ENCODE data around the gene PRDX2.

PRDX2 gene

DNA sequence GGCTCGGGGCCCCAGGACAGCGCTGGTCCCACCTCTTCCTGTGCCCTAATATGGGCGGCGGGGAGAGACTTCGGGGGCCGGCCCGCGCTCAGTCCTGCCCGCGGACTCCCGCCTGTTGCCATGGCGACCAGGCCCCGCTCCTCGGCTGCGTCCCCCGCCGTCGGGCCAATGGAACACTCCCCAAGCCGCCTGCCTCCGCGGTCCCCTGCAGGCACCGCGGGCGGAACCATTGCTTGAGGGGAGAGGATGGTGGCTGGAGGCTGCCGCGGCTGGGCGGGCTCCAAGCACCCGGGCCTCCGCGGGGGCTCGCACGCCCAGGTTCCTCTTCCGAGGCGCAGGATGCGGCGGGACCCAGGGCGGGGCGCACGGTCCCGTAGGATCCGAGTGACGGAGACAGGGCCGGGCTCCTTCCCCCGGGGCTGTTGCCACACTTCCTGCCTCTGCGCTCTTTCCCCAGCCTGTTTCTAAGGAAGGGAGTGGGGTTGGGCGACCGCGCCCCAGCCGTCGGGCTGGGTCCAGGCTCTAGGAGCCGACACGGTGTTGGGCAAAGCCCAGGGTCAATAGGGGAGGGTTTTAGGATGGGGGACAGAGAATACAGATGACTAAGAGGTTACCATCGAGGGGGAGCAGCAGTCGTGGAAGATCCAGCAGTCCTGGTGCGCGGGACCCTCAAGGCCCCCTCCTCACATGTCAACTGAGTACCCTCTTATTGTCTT lies 11.5 kb downstream of the PRDX2 start:
- TF ChIP-seq, protein P1, sequence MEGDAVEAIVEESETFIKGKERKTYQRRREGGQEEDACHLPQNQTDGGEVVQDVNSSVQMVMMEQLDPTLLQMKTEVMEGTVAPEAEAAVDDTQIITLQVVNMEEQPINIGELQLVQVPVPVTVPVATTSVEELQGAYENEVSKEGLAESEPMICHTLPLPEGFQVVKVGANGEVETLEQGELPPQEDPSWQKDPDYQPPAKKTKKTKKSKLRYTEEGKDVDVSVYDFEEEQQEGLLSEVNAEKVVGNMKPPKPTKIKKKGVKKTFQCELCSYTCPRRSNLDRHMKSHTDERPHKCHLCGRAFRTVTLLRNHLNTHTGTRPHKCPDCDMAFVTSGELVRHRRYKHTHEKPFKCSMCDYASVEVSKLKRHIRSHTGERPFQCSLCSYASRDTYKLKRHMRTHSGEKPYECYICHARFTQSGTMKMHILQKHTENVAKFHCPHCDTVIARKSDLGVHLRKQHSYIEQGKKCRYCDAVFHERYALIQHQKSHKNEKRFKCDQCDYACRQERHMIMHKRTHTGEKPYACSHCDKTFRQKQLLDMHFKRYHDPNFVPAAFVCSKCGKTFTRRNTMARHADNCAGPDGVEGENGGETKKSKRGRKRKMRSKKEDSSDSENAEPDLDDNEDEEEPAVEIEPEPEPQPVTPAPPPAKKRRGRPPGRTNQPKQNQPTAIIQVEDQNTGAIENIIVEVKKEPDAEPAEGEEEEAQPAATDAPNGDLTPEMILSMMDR (IDR thresholded peaks at IDR 0.05) = no peak
- Histone ChIP-seq H3K4me3 (peak overlapping the region; percentile 97), H3K27ac (peak overlapping the region; percentile 97 to 99)
- peak; percentile 99 for DNase-seq (ENCODE audit: low spot score)

DNA sequence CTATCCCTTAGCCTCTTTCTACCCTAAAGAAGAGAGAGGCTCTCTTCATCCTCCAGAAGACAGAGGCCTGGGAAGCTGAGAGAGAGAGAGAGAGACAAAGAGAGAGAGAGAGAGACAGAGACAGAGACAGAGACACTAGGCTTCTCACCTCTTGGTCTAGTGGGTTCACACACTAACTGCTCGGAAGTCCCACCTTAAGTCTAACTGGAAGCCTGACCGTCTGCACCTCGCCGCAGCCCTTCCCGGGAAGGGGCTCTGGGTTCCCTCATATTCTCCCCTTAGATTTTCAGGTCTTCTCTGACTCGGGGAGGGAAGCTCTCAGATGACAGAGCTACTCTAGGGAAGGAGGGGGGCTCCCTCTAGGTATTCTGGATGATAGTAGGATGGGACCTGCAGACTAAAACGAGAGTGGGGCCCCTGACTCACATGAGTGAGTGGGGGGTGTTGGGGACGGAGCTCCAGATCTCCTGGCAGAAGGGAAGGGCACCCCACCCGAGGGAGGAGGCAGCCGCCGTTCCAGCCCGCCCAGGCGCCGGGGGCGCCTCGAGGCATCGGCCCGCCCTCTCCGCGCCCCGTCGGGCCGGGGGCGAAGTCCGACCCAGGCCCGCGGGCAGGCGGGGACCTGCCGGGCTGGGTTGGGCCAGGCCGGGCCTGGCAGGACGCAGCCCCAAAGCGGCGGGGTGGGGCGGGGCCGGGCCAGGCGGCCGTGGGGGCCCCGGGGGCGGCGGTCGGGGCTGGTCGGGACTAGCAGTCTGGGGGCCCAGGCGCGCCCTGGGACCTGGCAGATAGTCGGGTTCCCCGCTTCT lies 12.3 kb downstream of the PRDX2 start:
- peak overlapping the region; percentile 97 to 99 for H3K27ac ChIP-seq
- DNase-seq (ENCODE audit: low spot score) = no peak
- TF ChIP-seq, protein P1 (IDR thresholded peaks at IDR 0.05) = no peak
- H3K4me3 ChIP-seq = peak overlapping the region; percentile 97

DNA sequence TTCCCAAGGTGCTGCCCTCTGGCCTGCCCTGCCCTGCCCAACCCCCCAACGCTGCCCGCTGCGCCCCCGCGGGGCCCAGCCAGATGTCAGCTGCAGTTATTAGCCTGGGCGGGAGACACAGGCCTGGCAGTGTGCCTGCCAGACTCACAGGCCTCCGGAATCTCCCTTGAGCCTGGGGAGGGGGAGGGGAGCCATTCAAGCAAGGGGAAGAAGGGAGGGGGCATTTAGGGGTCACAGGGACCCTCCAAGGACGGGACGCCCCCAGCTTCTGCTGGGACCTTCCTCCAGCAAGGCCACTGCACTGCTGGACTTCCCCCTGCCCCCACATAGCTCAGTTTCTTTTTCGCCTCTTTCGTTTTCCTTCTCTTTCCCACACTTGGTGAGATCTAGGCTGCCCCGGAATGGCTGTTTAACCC lies 12.9 kb downstream of the PRDX2 start:
- Histone ChIP-seq H3K27ac (peak overlapping the region; percentile 97 to 99), H3K4me3 (peak overlapping the region; percentile 97)
- TF ChIP-seq, protein P1 (IDR thresholded peaks at IDR 0.05) = no peak
- peak; percentile 90 for DNase-seq (ENCODE audit: low spot score)

DNA sequence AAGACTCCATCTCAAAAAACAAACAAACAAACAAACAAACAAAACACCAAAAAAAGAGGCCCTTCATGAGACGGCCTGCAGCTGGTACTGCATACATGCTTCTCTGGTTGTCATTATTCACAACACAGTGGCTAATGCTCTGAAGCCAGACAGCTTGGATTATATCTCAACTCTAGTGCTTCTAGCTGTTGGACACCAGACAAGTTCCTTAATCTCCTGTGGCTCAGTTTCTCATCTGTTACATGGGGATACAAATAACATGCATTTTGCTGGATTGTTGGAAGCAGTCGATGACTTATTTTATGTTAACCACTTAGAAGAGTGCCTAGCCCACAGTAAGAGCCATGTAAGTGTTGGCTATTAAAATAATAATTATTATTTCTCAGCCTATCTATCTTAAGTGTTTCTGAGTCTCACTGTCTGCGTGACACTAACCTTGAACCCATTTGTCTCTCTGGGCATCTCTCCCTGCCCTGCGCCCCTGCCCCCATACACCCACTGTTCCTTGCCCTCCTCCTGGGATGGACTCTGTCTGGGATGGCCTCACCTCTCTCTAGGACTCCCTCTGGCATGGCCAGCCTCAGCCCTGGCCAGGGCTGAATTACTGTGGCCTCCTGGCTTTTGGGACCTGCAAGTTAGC lies 13.4 kb downstream of the PRDX2 start:
- Histone ChIP-seq H3K27ac (peak overlapping the region; percentile 97 to 99), H3K4me3 (peak overlapping the region; percentile 97)
- no peak for DNase-seq (ENCODE audit: low spot score)
- TF ChIP-seq, protein P1 (IDR thresholded peaks at IDR 0.05) = no peak

DNA sequence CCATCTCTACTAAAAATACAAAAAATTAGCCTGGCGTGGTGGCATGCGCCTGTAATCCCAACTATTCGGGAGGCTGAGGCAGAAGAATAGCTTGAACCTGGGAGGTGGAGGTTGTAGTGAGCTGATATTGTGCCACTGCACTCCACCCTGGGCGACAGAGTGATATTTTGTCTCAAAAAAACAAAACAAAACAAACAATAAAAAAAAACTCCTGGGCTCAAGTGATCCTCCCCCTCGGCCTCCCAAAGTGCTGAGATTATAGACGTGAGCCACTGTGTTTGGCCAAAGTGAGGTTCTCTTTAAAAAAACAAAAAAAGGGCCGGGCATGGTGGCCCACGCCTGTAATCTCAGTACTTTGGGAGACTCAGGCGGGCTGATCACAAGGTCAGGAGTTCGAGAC lies 14.1 kb downstream of the PRDX2 start:
- Histone ChIP-seq H3K4me3 (no peak overlapping the region), H3K27ac (peak overlapping the region; percentile 97 to 99)
- TF ChIP-seq, protein P1 (IDR thresholded peaks at IDR 0.05) = no peak
- DNase-seq (ENCODE audit: low spot score) = no peak

DNA sequence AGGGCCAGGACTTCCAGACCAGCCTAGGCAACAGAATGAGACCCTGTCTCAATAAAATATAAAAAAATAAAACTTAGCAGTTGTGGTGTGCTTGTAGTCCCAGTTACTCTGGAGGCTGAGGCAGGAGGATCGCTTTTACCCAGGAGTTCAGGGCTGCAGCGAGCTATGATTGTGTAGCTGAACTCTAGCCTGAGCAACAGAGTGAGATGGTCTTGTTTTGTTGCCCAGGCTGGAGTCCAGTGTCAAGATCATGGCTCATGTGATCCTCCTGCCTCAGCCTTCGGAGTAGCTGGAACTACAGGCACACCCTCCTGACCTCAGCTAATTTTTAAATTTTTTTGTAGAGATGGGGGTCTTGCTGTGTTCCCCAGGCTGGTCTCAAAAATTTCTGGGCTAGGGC lies 14.6 kb downstream of the PRDX2 start:
- no peak overlapping the region for H3K4me3 ChIP-seq
- H3K27ac ChIP-seq = peak overlapping the region; percentile 97 to 99
- TF ChIP-seq, protein P1 (IDR thresholded peaks at IDR 0.05) = no peak
- DNase-seq (ENCODE audit: low spot score) = no peak
